AG04449 (cell line): Measurements from ENCODE around the gene CPE.

ENCODE experiments used
- CTCF ChIA-PET: fragments of 350-600 bp; formaldehyde crosslinking; extraction: SDS; loops from one replicate; lab custom pipeline; 2021; ENCODE audit warnings: antibody characterized with exemption; lab: Yijun Ruan, JAX
- POLR2A ChIA-PET: fragments of 400-600, 350-600 bp; formaldehyde crosslinking; extraction: SDS; loops from one replicate; lab custom pipeline; 2020; ENCODE audit warnings: antibody characterized with exemption, inconsistent platforms; lab: Yijun Ruan, JAX
- DNase-seq: peaks from one replicate; pipeline ENCODE4 v3.0.0-alpha.2; 2010; ENCODE audit warnings: low read depth, low spot score
- H3K4me3 ChIP-seq: 2 replicates; pipeline ENCODE4 v1.5.1; 2011; ENCODE audit warnings: low read depth, mild to moderate bottlenecking, control low read depth, low read length
- CTCF ChIP-seq: IDR thresholded peaks from one replicate; pipeline ENCODE4 v1.5.1; 2011; ENCODE audit warnings: mild to moderate bottlenecking, moderate library complexity, low read length, control low read depth, inconsistent platforms; ENCODE audit not compliant: insufficient read depth; ENCODE audit errors: missing control alignments

Gene CPE

GRCh38 chr4:165418073-165418472, 39.3 kb downstream of the CPE start:
- POLR2A ChIA-PET: no interaction called here
- TF ChIP-seq CTCF: no peak
- no peak overlapping the region for H3K4me3 ChIP-seq
- CTCF ChIA-PET: no interaction called here
- no peak for DNase-seq

- DNase-seq: no peak
- CTCF ChIA-PET: interaction anchor here (1.6 kb wide), 1 partner anchor 295 kb away, joined by 3 read pairs; no protein-coding TSS in a partner anchor
- POLR2A ChIA-PET: no interaction called here
- no peak overlapping the region for H3K4me3 ChIP-seq
- no peak for TF ChIP-seq CTCF
These were observed 46.8 kb downstream of the CPE start for GRCh38 chr4:165425629-165426028.

GRCh38 chr4:165426331-165426730, 47.5 kb downstream of the CPE start:
- H3K4me3 ChIP-seq: no peak overlapping the region
- no peak for DNase-seq
- POLR2A ChIA-PET: no interaction called here
- CTCF ChIA-PET: interaction anchor here (1.6 kb wide), 1 partner anchor 295 kb away, joined by 3 read pairs; no protein-coding TSS in a partner anchor
- no peak for TF ChIP-seq CTCF

GRCh38 chr4:165426823-165427222, 48.0 kb downstream of the CPE start:
- no peak for DNase-seq
- POLR2A ChIA-PET: no interaction called here
- no peak overlapping the region for H3K4me3 ChIP-seq
- TF ChIP-seq CTCF: no peak
- CTCF ChIA-PET: no interaction called here

GRCh38 chr4:165428957-165429356, 50.1 kb downstream of the CPE start:
- ChIA-PET POLR2A (no interaction called here), CTCF (no interaction called here)
- DNase-seq: no peak
- H3K4me3 ChIP-seq: no peak overlapping the region
- no peak for TF ChIP-seq CTCF

- DNase-seq: no peak
- no peak for TF ChIP-seq CTCF
- CTCF ChIA-PET: interaction anchor here (1.0 kb wide), 1 partner anchor 321 kb away, joined by 3 read pairs; the partner anchor contains the start of gene TMEM192
- POLR2A ChIA-PET: no interaction called here
- H3K4me3 ChIP-seq: no peak overlapping the region
These were observed 54.7 kb downstream of the CPE start for GRCh38 chr4:165433529-165433928.
